Measurements from ENCODE around the gene FMNL2. TPM values are rescaled to one million over a fixed set of nuclear protein-coding genes. Genes with fewer than 3 reads are reported as not detected.

FMNL2 gene
- total RNA-seq, 1 experiment from 2014 or later, result 33.6 TPM

- Histone ChIP-seq H3K9me3 (ENCODE audit: control insufficient read depth, low read depth, low read length) (no peaks in the 10 kb centered on the region), H2AK5ac (ENCODE audit: insufficient read length, low read length) (no peak overlapping the region), H3K4me2 (ENCODE audit: insufficient read depth, insufficient read length, low read length) (no peak overlapping the region), H3K79me1 (ENCODE audit: insufficient read depth, low read depth, low read length, poor library complexity, severe bottlenecking) (peaks cover under 1% of the 10 kb centered on the region), H2BK12ac (ENCODE audit: insufficient read length, low read depth, low read length) (no peak overlapping the region), H2BK15ac (ENCODE audit: low read depth, low read length) (no peak overlapping the region), H3K27me3 (ENCODE audit: insufficient read depth, low read length) (no peaks in the 10 kb centered on the region), H2BK120ac (ENCODE audit: low read depth, low read length, poor library complexity, severe bottlenecking) (no peak overlapping the region), H2AFZ (ENCODE audit: low read length) (no peak overlapping the region), H3K4me1 (ENCODE audit: insufficient read depth, low read length) (peaks cover 9% of the 10 kb centered on the region; the same call in 1 of the 2 replicates), H4K91ac (ENCODE audit: insufficient read length, low read depth, low read length) (no peak overlapping the region), H2BK20ac (ENCODE audit: low read depth, low read length, poor library complexity, severe bottlenecking) (no peak overlapping the region), H3K56ac (ENCODE audit: insufficient read length, low read depth, low read length) (no peak overlapping the region), H3K23ac (ENCODE audit: insufficient read length, low read depth, low read length) (no peak overlapping the region), H4K5ac (ENCODE audit: insufficient read length, low read depth, low read length) (no peak overlapping the region), H3K79me2 (ENCODE audit: insufficient read depth, low read length) (peaks cover 2% of the 10 kb centered on the region; the same call in 1 of the 2 replicates), H3K27ac (ENCODE audit: insufficient read length, low read depth, low read length) (no peak overlapping the region), H3K14ac (ENCODE audit: insufficient read depth, low read length) (no peak overlapping the region), H3K4ac (ENCODE audit: low read depth, low read length) (no peak overlapping the region), H2BK5ac (ENCODE audit: insufficient read length, low read length) (no peak overlapping the region), H4K20me1 (ENCODE audit: control insufficient read depth, insufficient read depth, insufficient read length) (no peaks in the 10 kb centered on the region), H3K9ac (ENCODE audit: extremely low read depth, insufficient read length, low read length) (no peak overlapping the region), H3K18ac (ENCODE audit: insufficient read length, low read depth, low read length) (no peak overlapping the region), H3K23me2 (ENCODE audit: insufficient read length, low read depth, low read length, poor library complexity, severe bottlenecking) (no peaks in the 10 kb centered on the region), H3T11ph (ENCODE audit: low read length) (no peak overlapping the region), H4K8ac (replicated peaks; ENCODE audit: insufficient read length, low read depth, low read length) (no peak overlapping the region)
- Mint-ChIP-seq H3K9me3 (no peaks in the 10 kb centered on the region; a peak in 1 of 5 replicates), H3K4me3 (no peak overlapping the region), H3K27me3 (ENCODE audit: low read depth) (no peaks in the 10 kb centered on the region), H3K27ac (no peak overlapping the region), H3K4me1 (peaks cover 67 to 71% of the 10 kb centered on the region in 2 experiments), H3K36me3 (ENCODE audit: insufficient read depth in 1 of 3, low read depth in 3 of 3) (no peaks in the 10 kb centered on the region; a peak in 1 of 7 replicates)
- DNase-seq, result no peak
- no peak for TF ChIP-seq CTCF (conservative IDR thresholded peaks at IDR 0.05)
- no CpG with 5 or more reads among the region's 3 CpGs for WGBS (ENCODE audit: extremely low coverage, insufficient read length, low lambda C conversion rate)
Observed at GRCh38 chr2:152465541-152465940, 130.6 kb downstream of the FMNL2 start.

Measured in H9 (cell line).